VCaP (cell line): ENCODE measurements around the gene RARB.

Experiments used
- H3K27ac ChIP-seq: fragments of 450-650 bp; 2 replicates; pipeline ENCODE4 v1.5.1; 2017
- CTCF ChIP-seq: fragments of 450-650 bp; conservative IDR thresholded peaks from 2 replicates; pipeline ENCODE4 v1.5.1; 2017; ENCODE audit warnings: mild to moderate bottlenecking, moderate library complexity

RARB gene

DNA sequence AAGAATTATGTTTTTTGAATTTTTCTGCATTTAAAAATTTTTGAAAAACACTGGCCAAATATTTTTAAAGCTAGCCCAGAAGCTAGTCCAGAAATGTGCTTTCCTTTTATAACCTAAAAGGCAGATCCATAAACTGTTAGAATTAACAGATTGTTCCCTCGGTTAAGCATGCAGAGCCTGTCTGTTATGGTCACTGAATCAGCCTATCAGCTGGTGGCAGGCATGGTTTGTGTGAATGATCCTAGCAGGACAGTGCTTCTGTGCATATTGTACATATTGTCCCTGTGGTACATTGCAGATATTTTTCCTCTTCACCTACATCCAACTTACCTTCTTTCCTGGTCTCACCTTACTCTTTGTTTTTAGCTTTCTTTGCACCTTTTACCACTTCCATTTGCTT is 53.3 kb downstream of the RARB start:
- TF ChIP-seq CTCF: no peak
- peak overlapping the region; percentile 34 for H3K27ac ChIP-seq

- no peak for TF ChIP-seq CTCF
- peak overlapping the region; percentile 53 for H3K27ac ChIP-seq
These were observed 55.4 kb downstream of the RARB start for GRCh38 chr3:25483456-25483855.

- no peak for TF ChIP-seq CTCF
- no peak overlapping the region for H3K27ac ChIP-seq
These were observed 57.6 kb downstream of the RARB start for GRCh38 chr3:25485673-25486072.

DNA sequence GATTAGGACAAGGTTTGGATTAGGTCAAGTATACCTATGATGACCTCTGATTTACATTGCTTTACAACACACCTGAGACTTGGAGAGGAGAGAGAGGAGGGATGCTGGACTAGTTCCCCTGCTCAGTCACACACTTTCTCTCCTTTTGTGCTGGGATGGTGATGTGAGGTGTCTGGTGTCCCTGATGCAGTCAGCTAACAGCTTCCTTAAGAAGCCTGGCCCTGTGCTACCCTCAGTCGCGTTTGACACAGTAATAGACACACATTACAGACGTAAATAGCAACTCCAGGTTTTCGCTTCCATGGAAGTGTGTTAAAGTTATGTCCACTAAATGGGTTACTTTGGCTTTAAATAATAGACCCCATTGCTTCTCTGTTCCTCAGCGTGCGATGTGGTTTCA is 58.9 kb downstream of the RARB start:
- TF ChIP-seq CTCF: no peak
- no peak overlapping the region for H3K27ac ChIP-seq

DNA sequence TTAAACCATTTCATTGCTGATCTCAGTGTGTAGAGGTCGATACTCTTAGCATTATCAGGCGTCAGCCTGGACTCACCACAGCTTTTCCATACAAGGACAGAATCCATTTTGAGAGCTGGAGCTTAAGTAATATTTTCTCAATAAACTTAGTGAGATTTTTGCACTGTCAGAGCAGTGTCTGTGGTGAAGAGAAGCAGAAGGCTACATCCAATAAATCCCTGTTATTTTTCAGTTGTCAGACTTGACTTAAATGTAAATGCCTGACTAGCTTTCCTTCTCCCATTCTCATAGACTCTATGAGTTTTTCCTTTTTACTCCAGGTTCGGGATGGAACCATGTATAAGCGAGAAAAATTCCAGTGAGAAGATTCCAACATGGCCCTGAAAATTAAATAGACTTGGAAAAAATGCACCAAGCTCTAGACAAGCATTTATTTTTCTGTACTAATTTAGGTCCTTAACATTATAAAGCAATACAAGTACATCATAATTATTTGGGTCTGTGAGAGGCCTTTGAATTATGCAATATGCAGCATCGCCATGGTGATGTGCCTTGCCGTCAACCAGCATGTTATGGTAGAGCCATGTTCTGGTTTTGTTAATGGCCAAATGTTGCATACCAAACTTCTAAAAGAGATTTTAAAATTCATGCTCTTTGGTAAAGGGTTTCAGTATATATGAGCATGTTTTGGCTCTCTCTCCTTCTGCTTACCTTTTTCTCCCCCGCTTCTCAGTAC is 62.0 kb downstream of the RARB start:
- TF ChIP-seq CTCF: no peak
- no peak overlapping the region for H3K27ac ChIP-seq

GRCh38 chr3:25493246-25493645 is 65.2 kb downstream of the RARB start:
- no peak overlapping the region for H3K27ac ChIP-seq
- no peak for TF ChIP-seq CTCF

- no peak for TF ChIP-seq CTCF
- H3K27ac ChIP-seq: no peak overlapping the region
These were observed 65.7 kb downstream of the RARB start for GRCh38 chr3:25493786-25494185.
